MM.1S (cell line): ENCODE data around the gene RBAK.

ENCODE experiments used
- DNase-seq: peaks from one replicate; pipeline ENCODE4 v3.0.0-alpha.2; 2015
- H2AFZ ChIP-seq: fragments of 300-600 bp; sonication (generic); 2 replicates; pipeline ENCODE4 v1.6.0; 2016; ENCODE audit warnings: antibody characterized with exemption, low read length
- H3F3A ChIP-seq: fragments of 300-600 bp; sonication (generic); 2 replicates; pipeline ENCODE4 v1.6.1; 2016; ENCODE audit warnings: mild to moderate bottlenecking, antibody characterized with exemption, low read length, moderate library complexity, mixed read lengths; ENCODE audit not compliant: insufficient read depth
- H3K27ac ChIP-seq: fragments of 300-600 bp; sonication (generic); 2 replicates; pipeline ENCODE4 v1.5.1; 2016; ENCODE audit warnings: mild to moderate bottlenecking, low read length
- H3K27me3 ChIP-seq: fragments of 300-600 bp; sonication (generic); replicated peaks from 2 replicates; pipeline ENCODE4 v1.6.0; 2016; ENCODE audit warnings: low read length; ENCODE audit not compliant: insufficient read depth
- H3K36me3 ChIP-seq: fragments of 300-600 bp; sonication (generic); replicated peaks from 2 replicates; pipeline ENCODE4 v1.6.1; 2016; ENCODE audit warnings: mild to moderate bottlenecking, low read length, mixed read lengths; ENCODE audit not compliant: insufficient read depth
- H3K4me1 ChIP-seq: fragments of 300-600 bp; sonication (generic); 2 replicates; pipeline ENCODE4 v1.6.1; 2016; ENCODE audit warnings: low read length, mixed read lengths
- H3K4me2 ChIP-seq: fragments of 300-600 bp; sonication (generic); 2 replicates; pipeline ENCODE4 v1.6.0; 2016; ENCODE audit warnings: low read depth, low read length
- H3K4me3 ChIP-seq: fragments of 300-600 bp; sonication (generic); 2 replicates; pipeline ENCODE4 v1.5.1; 2016; ENCODE audit warnings: low read length, mixed read lengths
- H3K79me2 ChIP-seq: fragments of 300-600 bp; sonication (generic); 2 replicates; pipeline ENCODE4 v1.6.1; 2016; ENCODE audit warnings: mixed run types, low read length, mixed read lengths
- H3K9ac ChIP-seq: fragments of 300-600 bp; sonication (generic); 2 replicates; pipeline ENCODE4 v1.6.1; 2016; ENCODE audit warnings: low read length, mixed read lengths
- H3K9me2 ChIP-seq: fragments of 300-600 bp; sonication (generic); replicated peaks from 2 replicates; pipeline ENCODE4 v1.6.1; 2016; ENCODE audit warnings: mild to moderate bottlenecking, low read length, mixed read lengths; ENCODE audit not compliant: insufficient read depth
- H3K9me3 ChIP-seq: fragments of 300-600 bp; sonication (generic); replicated peaks from 2 replicates; pipeline ENCODE4 v1.6.1; 2016; ENCODE audit warnings: mild to moderate bottlenecking, low read length, mixed read lengths; ENCODE audit not compliant: insufficient read depth
- H4K20me1 ChIP-seq: fragments of 300-600 bp; sonication (generic); 2 replicates; pipeline ENCODE4 v1.6.1; 2016; ENCODE audit warnings: mild to moderate bottlenecking, low read length, moderate library complexity, mixed read lengths; ENCODE audit not compliant: insufficient read depth
- CTCF ChIP-seq: fragments of 300-600 bp; sonication (generic); IDR thresholded peaks from 2 replicates; pipeline ENCODE4 v1.5.1; 2016; ENCODE audit warnings: antibody characterized with exemption, low read length, mixed read lengths
- EZH2 ChIP-seq: fragments of 300-600 bp; sonication (generic); optimal IDR thresholded peaks from 2 replicates; pipeline ENCODE3; 2017; ENCODE audit warnings: low read depth, mild to moderate bottlenecking, antibody characterized with exemption, low read length, mixed read lengths
- EZH2phosphoT487 ChIP-seq: fragments of 300-600 bp; sonication (generic); IDR thresholded peaks from 2 replicates; pipeline ENCODE4 v1.6.1; 2018; ENCODE audit warnings: antibody characterized with exemption, low read length

RBAK gene

GRCh38 chr7:5045558-5046396, at the start of gene RBAK:
Gene RBAK (plus strand): TSS chr7:5045860. CDS start chr7:5048077, 2,217 bp downstream.
- H3K9me3 ChIP-seq, result no peaks in the 10 kb centered on the region
- H3K4me1 ChIP-seq, result peaks cover 4% of the 10 kb centered on the region; the same call in 1 of the 2 replicates
- H3K27ac ChIP-seq, result peak within 1 kb of the TSS; percentile 7; the same call in 1 of the 2 replicates
- H3K4me3 ChIP-seq, result peak within 1 kb of the TSS; percentile 74
- no peaks in the 10 kb centered on the region for H3K9me2 ChIP-seq
- peaks cover 10% of the 10 kb centered on the region for H3K79me2 ChIP-seq
- H2AFZ ChIP-seq, result peak within 1 kb of the TSS; percentile 92
- peak within 1 kb of the TSS; percentile 82 for H3K4me2 ChIP-seq
- no peaks in the 10 kb centered on the region for H3F3A ChIP-seq
- peak; percentile 97 for DNase-seq
- TF ChIP-seq EZH2phosphoT487, result no peak
- TF ChIP-seq EZH2, result no peak
- TF ChIP-seq CTCF, result no peak
- H3K36me3 ChIP-seq, result 0 out of 2 replicates have a peak, but pooled peaks cover 6% of the 10 kb centered on the region
- peak within 1 kb of the TSS; percentile 85 for H3K9ac ChIP-seq
- no peaks in the 10 kb centered on the region for H4K20me1 ChIP-seq
- no peaks in the 10 kb centered on the region for H3K27me3 ChIP-seq

- Histone ChIP-seq H3K9me2 (no peaks in the 10 kb centered on the region), H3F3A (no peaks in the 10 kb centered on the region), H4K20me1 (no peaks in the 10 kb centered on the region), H3K79me2 (no peaks in the 10 kb centered on the region), H3K36me3 (no peaks in the 10 kb centered on the region), H3K4me3 (no peak overlapping the region), H3K9me3 (no peaks in the 10 kb centered on the region), H3K4me2 (no peak overlapping the region), H3K4me1 (no peaks in the 10 kb centered on the region), H3K27me3 (no peaks in the 10 kb centered on the region), H3K9ac (no peak overlapping the region), H3K27ac (no peak overlapping the region), H2AFZ (no peak overlapping the region)
- DNase-seq, result no peak
- TF ChIP-seq CTCF (no peak), EZH2phosphoT487 (no peak), EZH2 (no peak)
Measured at GRCh38 chr7:4996696-4997222, 48.9 kb upstream of the RBAK start.

- H3K79me2 ChIP-seq, result no peaks in the 10 kb centered on the region
- H3F3A ChIP-seq, result no peaks in the 10 kb centered on the region
- no peak overlapping the region for H3K9ac ChIP-seq
- H3K4me2 ChIP-seq, result no peak overlapping the region
- no peak overlapping the region for H3K4me3 ChIP-seq
- no peak for DNase-seq
- H3K27me3 ChIP-seq, result no peaks in the 10 kb centered on the region
- H2AFZ ChIP-seq, result no peak overlapping the region
- no peaks in the 10 kb centered on the region for H3K9me2 ChIP-seq
- no peaks in the 10 kb centered on the region for H4K20me1 ChIP-seq
- H3K4me1 ChIP-seq, result no peaks in the 10 kb centered on the region
- no peak overlapping the region for H3K27ac ChIP-seq
- no peaks in the 10 kb centered on the region for H3K36me3 ChIP-seq
- no peaks in the 10 kb centered on the region for H3K9me3 ChIP-seq
- TF ChIP-seq EZH2phosphoT487 (no peak), CTCF (no peak), EZH2 (no peak)
Measured at GRCh38 chr7:4998244-4998643, 47.4 kb upstream of the RBAK start.
